Keratinocyte (primary cell): Measurements from ENCODE around the gene TTC28. TPM values are rescaled to one million over a fixed set of nuclear protein-coding genes. Genes with fewer than 3 reads are reported as not detected.

ENCODE experiments used
- DNase-seq: peaks from one replicate; pipeline ENCODE4 v3.0.0-alpha.2; 2011; ENCODE audit warnings: low read depth, missing footprints, low spot score
- FAIRE-seq: peaks from 2 replicates; lab custom pipeline; 2011; peaks lifted over from hg19 to GRCh38; lab: Jason Lieb, UNC
- H2AFZ ChIP-seq: 2 replicates; pipeline ENCODE4 v1.6.0; 2012; ENCODE audit warnings: low read length, control low read depth, inconsistent platforms; ENCODE audit not compliant: control insufficient read depth
- H3K27ac ChIP-seq: 2 replicates; pipeline ENCODE4 v1.5.1; 2011; ENCODE audit warnings: low read length; ENCODE audit not compliant: control insufficient read depth, insufficient read depth
- H3K27me3 ChIP-seq: 3 replicates; pipeline ENCODE4 v1.6.0; 2011; ENCODE audit warnings: low read length; ENCODE audit not compliant: control insufficient read depth, insufficient read depth; ENCODE audit errors: extremely low read depth
- H3K36me3 ChIP-seq, 2 experiments: 2 replicates in 1 of 2; 3 replicates in 1 of 2; pipeline ENCODE4 v1.5.1; 2011; ENCODE audit warnings: low read length in 2 of 2, mild to moderate bottlenecking in 1 of 2; ENCODE audit not compliant: control insufficient read depth in 2 of 2, insufficient read depth in 2 of 2; ENCODE audit errors: extremely low read depth in 1 of 2
- H3K4me1 ChIP-seq: 3 replicates; pipeline ENCODE4 v1.5.1; 2011; ENCODE audit warnings: low read length; ENCODE audit not compliant: control insufficient read depth, insufficient read depth; ENCODE audit errors: extremely low read depth
- H3K4me2 ChIP-seq: 3 replicates; pipeline ENCODE4 v1.6.0; 2011; ENCODE audit warnings: low read depth, low read length; ENCODE audit not compliant: control insufficient read depth, insufficient read depth; ENCODE audit errors: extremely low read depth
- H3K4me3 ChIP-seq, 3 experiments: fragments of 200-600 bp in 1 of 3; sonication (generic) in 1 of 3; 2 replicates in 2 of 3; 3 replicates in 1 of 3; pipeline ENCODE4 v1.5.1; 2011 to 2016; ENCODE audit warnings: low read length in 3 of 3, mild to moderate bottlenecking in 3 of 3, control low read depth in 2 of 3, inconsistent platforms in 1 of 3, low read depth in 1 of 3, mixed read lengths in 1 of 3, mixed run types in 1 of 3, moderate library complexity in 1 of 3; ENCODE audit not compliant: control insufficient read depth in 2 of 3, insufficient read depth in 2 of 3; ENCODE audit errors: extremely low read depth in 1 of 3
- H3K79me2 ChIP-seq: 2 replicates; pipeline ENCODE4 v1.6.0; 2012; ENCODE audit warnings: low read length; ENCODE audit not compliant: control insufficient read depth, insufficient read depth
- H3K9ac ChIP-seq: 3 replicates; pipeline ENCODE4 v1.6.0; 2011; ENCODE audit warnings: low read length; ENCODE audit not compliant: control insufficient read depth, insufficient read depth; ENCODE audit errors: extremely low read depth
- H3K9me1 ChIP-seq: 3 replicates; pipeline ENCODE4 v1.6.0; 2011; ENCODE audit warnings: low read length; ENCODE audit not compliant: control insufficient read depth, insufficient read depth; ENCODE audit errors: extremely low read depth
- H3K9me3 ChIP-seq: 2 replicates; pipeline ENCODE4 v1.5.1; 2012; ENCODE audit warnings: low read depth, low read length; ENCODE audit not compliant: control insufficient read depth
- H4K20me1 ChIP-seq: 3 replicates; pipeline ENCODE4 v1.6.0; 2011; ENCODE audit warnings: low read length; ENCODE audit not compliant: control insufficient read depth, insufficient read depth; ENCODE audit errors: extremely low read depth
- CTCF ChIP-seq, 3 experiments: IDR thresholded peaks in 1 of 3; conservative IDR thresholded peaks in 1 of 3; optimal IDR thresholded peaks in 1 of 3; 2 replicates in 2 of 3; 3 replicates in 1 of 3; pipeline versions ENCODE3 to v1.5.1; 2011; ENCODE audit warnings: low read length in 3 of 3, mild to moderate bottlenecking in 3 of 3, moderate library complexity in 2 of 3, control low read depth in 1 of 3, inconsistent platforms in 1 of 3; ENCODE audit not compliant: insufficient read depth in 2 of 3; ENCODE audit errors: extremely low read depth in 1 of 3
- EZH2 ChIP-seq: IDR thresholded peaks from one replicate; pipeline ENCODE4 v1.6.1; 2012; ENCODE audit warnings: inconsistent platforms, mild to moderate bottlenecking, low read length, moderate library complexity
- dilution Hi-C: fragments of 300-500 bp; cut with MboI; formaldehyde crosslinking; loops from one replicate; pipeline ENCODE4 v1.7.0; 2020; ENCODE audit warnings: low sequenced_read_pairs; ENCODE audit not compliant: extremely low pct_ligation_motif_present
- polyA plus RNA-seq, 5 experiments: library from polyadenylated mRNA; depleted of rRNA in 3 of 5; stranded (reverse) in 3 of 5; stranded (forward) in 1 of 5; unstranded in 1 of 5; fragments of >200 nt; gene quantifications; 1 replicate in 1 of 5; 2 replicates in 3 of 5; 3 replicates in 1 of 5; pipeline versions ENCODE4 v1.2.1 to v1.2.3, GENCODE V29; 2011 to 2012; ENCODE audit warnings: missing spikeins in 2 of 5, low read depth in 1 of 5, low replicate concordance in 1 of 5

TTC28 gene
- polyA plus RNA-seq, 1 donor (not counting 4 experiments of a cell fraction or from before 2014, with no cell fraction given), result 0.66 TPM

DNA sequence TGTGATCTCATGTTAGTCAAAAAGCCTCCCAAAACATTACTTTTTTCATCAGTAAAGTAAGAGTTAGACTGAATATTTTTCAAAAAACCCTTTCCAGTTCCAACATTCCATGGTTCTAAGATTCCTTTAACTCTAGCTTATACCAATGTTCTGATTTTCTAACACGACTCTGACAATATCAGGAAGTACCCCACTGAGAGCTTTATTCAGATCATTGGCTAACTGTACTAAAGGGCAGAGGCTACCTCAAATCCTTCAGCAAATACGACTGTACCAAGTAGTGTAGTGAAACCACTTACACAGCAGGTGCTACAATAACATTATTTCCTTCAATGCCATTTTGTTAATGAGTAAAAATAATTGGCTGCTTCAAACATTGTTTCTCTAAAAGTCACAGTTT, 547.2 kb downstream of the TTC28 start:
- no peaks in the 10 kb centered on the region for H3K9me1 ChIP-seq
- no peak for DNase-seq
- FAIRE-seq, result no peak
- H3K79me2 ChIP-seq, result no peaks in the 10 kb centered on the region
- H4K20me1 ChIP-seq, result no peaks in the 10 kb centered on the region
- no peak overlapping the region for H3K27ac ChIP-seq
- H3K9me3 ChIP-seq, result no peaks in the 10 kb centered on the region
- no peaks in the 10 kb centered on the region for H3K4me1 ChIP-seq
- TF ChIP-seq CTCF (optimal IDR thresholded peaks at IDR 0.05 in 1 of 3, IDR thresholded peaks at IDR 0.05 in 1 of 3, conservative IDR thresholded peaks at IDR 0.05 in 1 of 3; ENCODE audit: extremely low read depth in 1 of 3, insufficient read depth in 2 of 3, low read length in 3 of 3), result no peak
- no peak for TF ChIP-seq EZH2
- H3K9ac ChIP-seq, result no peak overlapping the region
- H3K4me2 ChIP-seq, result no peak overlapping the region
- no peak overlapping the region for H2AFZ ChIP-seq
- no peaks in the 10 kb centered on the region for H3K36me3 ChIP-seq
- H3K4me3 ChIP-seq, result no peak overlapping the region
- H3K27me3 ChIP-seq, result no peaks in the 10 kb centered on the region
- dilution Hi-C loops, result no loop called here

DNA sequence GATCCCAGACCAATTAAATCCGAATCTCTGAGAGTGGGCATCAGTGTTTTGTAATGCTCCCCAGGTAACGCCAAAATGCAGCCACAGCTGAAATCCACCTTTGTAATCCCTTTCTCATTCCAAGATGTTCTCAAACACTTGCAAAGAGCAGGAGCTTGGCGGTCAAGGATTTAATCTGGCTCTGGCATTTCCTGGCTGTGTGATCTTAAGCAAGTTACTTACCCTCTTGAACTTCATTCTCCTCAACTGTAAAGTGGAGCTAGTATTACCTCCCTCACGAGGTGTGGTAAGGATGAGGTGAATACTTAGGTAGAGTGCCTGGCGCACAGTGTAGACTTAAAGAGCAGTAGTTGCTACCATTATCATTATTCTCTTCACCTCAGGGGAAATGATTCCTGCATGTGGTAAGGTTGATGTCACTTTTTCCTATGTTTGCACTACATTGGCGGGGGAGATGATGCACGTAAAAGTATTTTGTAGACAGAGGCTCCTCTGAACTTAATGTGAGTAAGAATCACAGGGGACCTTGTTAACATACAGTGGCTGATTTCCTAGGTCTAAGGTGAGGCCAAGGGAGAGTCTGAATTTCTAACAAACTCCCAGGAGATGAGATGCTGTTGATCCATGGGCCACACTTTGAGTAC, 550.2 kb downstream of the TTC28 start:
- H2AFZ ChIP-seq, result no peak overlapping the region
- H3K36me3 ChIP-seq, result no peaks in the 10 kb centered on the region
- dilution Hi-C loops, result no loop called here
- TF ChIP-seq EZH2, result no peak
- TF ChIP-seq CTCF (optimal IDR thresholded peaks at IDR 0.05 in 1 of 3, IDR thresholded peaks at IDR 0.05 in 1 of 3, conservative IDR thresholded peaks at IDR 0.05 in 1 of 3; ENCODE audit: extremely low read depth in 1 of 3, insufficient read depth in 2 of 3, low read length in 3 of 3), result no peak
- no peaks in the 10 kb centered on the region for H3K27me3 ChIP-seq
- no peaks in the 10 kb centered on the region for H3K79me2 ChIP-seq
- H4K20me1 ChIP-seq, result no peaks in the 10 kb centered on the region
- no peak overlapping the region for H3K4me2 ChIP-seq
- no peak overlapping the region for H3K4me3 ChIP-seq
- H3K9me1 ChIP-seq, result peaks cover 2% of the 10 kb centered on the region
- H3K9ac ChIP-seq, result no peak overlapping the region
- H3K27ac ChIP-seq, result no peak overlapping the region
- FAIRE-seq (no peak), DNase-seq (no peak)
- peaks cover 4% of the 10 kb centered on the region for H3K4me1 ChIP-seq
- H3K9me3 ChIP-seq, result no peaks in the 10 kb centered on the region
